Activated CD8-positive, alpha-beta memory T cell treated with anti-CD3 and anti-CD28 coated beads, Interleukin-2, amount 50 U/mL, for 4 hours (primary cell): ENCODE measurements around the gene PIWIL1.

Source experiments
- DNase-seq: peaks from one replicate; pipeline ENCODE4 v3.0.0-alpha.2; 2020

The PIWIL1 gene

GRCh38 chr12:130338794-130339601, 1.3 kb downstream of the PIWIL1 start:
- no peak for DNase-seq

- DNase-seq: no peak
Measured at GRCh38 chr12:130339951-130340350, 2.3 kb downstream of the PIWIL1 start.

DNA sequence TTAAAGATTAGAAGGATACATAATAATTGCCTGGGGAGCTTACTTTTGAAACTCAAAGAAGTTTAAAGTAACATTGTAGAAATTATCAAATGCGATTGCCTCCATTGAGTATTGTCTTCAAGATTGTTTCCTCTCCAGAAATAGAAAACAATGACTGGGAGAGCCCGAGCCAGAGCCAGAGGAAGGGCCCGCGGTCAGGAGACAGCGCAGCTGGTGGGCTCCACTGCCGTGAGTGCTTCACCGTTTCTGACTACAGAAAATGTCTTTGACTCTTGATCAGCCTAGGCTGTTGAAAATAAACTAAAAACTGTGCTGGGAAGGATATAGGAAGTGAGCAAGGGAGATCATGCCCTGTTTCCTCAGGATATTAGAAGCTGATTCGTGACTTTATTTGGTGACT, 4.8 kb downstream of the PIWIL1 start:
- DNase-seq: no peak

- no peak for DNase-seq
Measured at GRCh38 chr12:130342842-130343241, 5.2 kb downstream of the PIWIL1 start.

- no peak for DNase-seq
Measured at GRCh38 chr12:130344529-130344928, 6.8 kb downstream of the PIWIL1 start.

DNA sequence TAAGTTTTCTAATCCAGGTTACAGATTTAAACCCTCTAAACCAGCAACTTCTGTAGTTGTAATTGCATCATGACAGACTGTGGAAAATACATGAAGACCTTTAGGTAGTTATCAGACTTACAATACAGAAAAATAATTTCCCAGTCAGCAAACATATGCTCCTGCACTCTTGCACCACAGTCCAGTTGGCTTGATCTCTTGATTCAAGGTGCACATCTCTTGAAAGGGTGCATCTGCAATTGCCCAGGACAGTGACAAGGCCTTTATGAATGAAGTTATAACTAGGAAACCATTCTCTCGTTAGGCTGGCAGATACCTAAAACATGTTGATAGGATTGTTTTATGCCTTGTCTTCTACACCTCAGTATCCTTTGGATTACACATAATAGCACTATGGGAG, 7.6 kb downstream of the PIWIL1 start:
- no peak for DNase-seq

- DNase-seq: no peak
Measured at GRCh38 chr12:130347588-130347987, 9.9 kb downstream of the PIWIL1 start.

- no peak for DNase-seq
Measured at GRCh38 chr12:130350715-130351114, 13.0 kb downstream of the PIWIL1 start.

GRCh38 chr12:130351326-130351725, 13.6 kb downstream of the PIWIL1 start:
- DNase-seq: no peak

DNA sequence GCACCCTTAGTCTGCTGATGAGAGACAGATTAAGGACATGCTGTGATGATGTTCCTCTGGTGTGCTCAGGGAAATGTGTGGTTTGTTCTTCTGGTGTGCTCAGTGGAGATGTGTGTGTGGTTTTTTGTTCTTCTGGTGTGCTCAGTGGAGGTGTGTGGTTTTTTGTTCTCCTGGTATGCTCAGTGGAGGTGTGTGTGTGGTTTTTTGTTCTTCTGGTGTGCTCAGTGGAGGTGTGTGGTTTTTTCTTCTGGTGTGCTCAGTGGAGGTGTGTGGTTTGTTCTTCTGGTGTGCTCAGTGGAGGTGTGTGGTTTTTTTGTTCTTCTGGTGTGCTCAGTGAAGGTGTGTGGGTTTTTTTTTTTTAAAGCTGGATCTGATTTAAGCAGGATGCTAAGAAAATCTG, 15.4 kb downstream of the PIWIL1 start:
- DNase-seq: no peak

- no peak for DNase-seq
Measured at GRCh38 chr12:130354407-130354806, 16.7 kb downstream of the PIWIL1 start.

DNA sequence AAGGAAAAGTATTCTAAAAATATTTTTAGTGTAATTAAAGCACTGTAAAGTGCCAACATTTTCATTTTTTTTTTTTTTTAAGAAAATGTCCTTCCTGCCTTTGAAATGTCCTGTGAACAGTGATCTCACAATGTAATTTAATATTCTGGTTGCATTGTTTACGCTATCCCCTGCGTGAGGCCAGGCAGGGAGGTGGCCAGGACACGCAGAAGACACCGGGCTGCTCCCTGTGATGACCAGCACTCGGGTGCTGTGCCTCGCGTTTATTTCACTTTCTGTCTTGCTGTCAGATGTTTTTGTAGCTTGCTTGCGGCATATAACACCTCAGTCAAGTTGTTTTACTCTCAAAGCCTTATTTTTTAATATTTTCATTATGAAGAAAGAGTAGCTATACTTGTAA, 18.5 kb downstream of the PIWIL1 start:
- no peak for DNase-seq

- no peak for DNase-seq
Measured at GRCh38 chr12:130357241-130357640, 19.6 kb downstream of the PIWIL1 start.

- no peak for DNase-seq
Measured at GRCh38 chr12:130357729-130358330, 20.1 kb downstream of the PIWIL1 start.

GRCh38 chr12:130362060-130362459, 24.4 kb downstream of the PIWIL1 start:
- DNase-seq: no peak

DNA sequence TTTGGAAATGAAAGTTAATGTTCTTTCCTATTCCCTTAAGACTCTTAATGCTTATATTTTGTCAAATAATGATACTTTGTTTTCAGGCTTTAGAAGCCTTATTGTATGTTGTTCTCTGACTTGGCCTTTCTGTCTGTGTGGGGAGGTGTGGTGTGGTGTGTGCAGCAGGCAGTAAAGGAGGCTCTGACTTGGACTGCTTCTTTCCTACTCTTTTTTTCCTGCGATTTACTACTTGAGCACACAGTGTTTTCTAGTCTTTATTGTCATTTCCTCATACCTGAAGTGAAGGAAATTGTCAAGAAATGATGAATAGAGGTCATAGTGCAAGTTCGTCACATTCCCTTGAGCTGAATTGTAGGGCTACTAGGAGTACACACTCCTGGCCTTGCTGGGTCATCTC, 26.9 kb downstream of the PIWIL1 start:
- DNase-seq: no peak

GRCh38 chr12:130366159-130366558, 28.5 kb downstream of the PIWIL1 start:
- DNase-seq: no peak

- DNase-seq: no peak
Measured at GRCh38 chr12:130367003-130367402, 29.3 kb downstream of the PIWIL1 start.

- DNase-seq: no peak
Measured at GRCh38 chr12:130367523-130367922, 29.8 kb downstream of the PIWIL1 start.

GRCh38 chr12:130369816-130370215, 32.1 kb downstream of the PIWIL1 start:
- no peak for DNase-seq

DNA sequence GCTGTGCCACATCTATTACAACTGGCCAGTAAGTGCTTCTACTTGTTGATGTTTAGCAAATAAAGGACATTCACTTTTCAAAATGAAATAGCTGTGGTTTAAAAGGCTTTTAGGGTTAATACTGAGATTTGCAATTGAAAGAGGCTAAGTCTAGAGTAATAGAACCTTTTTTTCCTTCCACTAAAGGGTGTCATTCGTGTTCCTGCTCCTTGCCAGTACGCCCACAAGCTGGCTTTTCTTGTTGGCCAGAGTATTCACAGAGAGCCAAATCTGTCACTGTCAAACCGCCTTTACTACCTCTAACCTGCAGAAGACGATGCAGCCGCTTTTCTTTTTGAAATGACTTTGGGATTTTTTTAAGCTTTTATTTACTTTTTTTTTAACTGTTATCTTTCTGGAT, 33.6 kb downstream of the PIWIL1 start:
- no peak for DNase-seq

- no peak for DNase-seq
Measured at GRCh38 chr12:130372936-130373335, 35.2 kb downstream of the PIWIL1 start.

- DNase-seq: no peak
Measured at GRCh38 chr12:130374083-130374482, 36.4 kb downstream of the PIWIL1 start.
